Transverse colon (tissue), 4 donors: ENCODE measurements around the gene TJP2. TPM values are rescaled to one million over a fixed set of nuclear protein-coding genes. Genes with fewer than 3 reads are reported as not detected.

Source experiments
- DNase-seq: peaks from one replicate; pipeline ENCODE4 v3.0.0-alpha.2; 2019
- H3K27ac ChIP-seq, 4 donors: fragments of 200-600 bp; sonication (generic); 2 replicates each; pipeline ENCODE4 v1.5.1; 2016 to 2018; ENCODE audit warnings: inconsistent platforms in 4 of 4
- H3K27me3 ChIP-seq: fragments of 200-600 bp; sonication (generic); 2 replicates; pipeline ENCODE4 v1.5.1; 2017; ENCODE audit warnings: inconsistent platforms
- H3K36me3 ChIP-seq, 4 donors: fragments of 200-600 bp; sonication (generic); 2 replicates each; pipeline ENCODE4 v1.5.1; 2017 to 2019; ENCODE audit warnings: inconsistent platforms in 4 of 4
- H3K4me1 ChIP-seq, 4 donors: fragments of 200-600 bp; sonication (generic); 2 replicates each; pipeline ENCODE4 v1.5.1; 2017 to 2020; ENCODE audit warnings: inconsistent platforms in 4 of 4
- H3K4me3 ChIP-seq, 4 donors: fragments of 200-600 bp; sonication (generic); 1 replicate in 1 of 4; 2 replicates in 3 of 4; pipeline versions ENCODE4 v1.5.1 to v1.6.1; 2017 to 2019; ENCODE audit warnings: inconsistent platforms in 4 of 4
- H3K9me3 ChIP-seq, 2 donors: fragments of 200-600 bp; sonication (generic); 2 replicates each; pipeline ENCODE4 v1.5.1; 2017 to 2019; ENCODE audit warnings: inconsistent platforms in 2 of 2
- EP300 ChIP-seq: sonication (generic); formaldehyde crosslinking; IDR thresholded peaks from one replicate; pipeline ENCODE4 v1.6.1; 2017; ENCODE audit warnings: antibody characterized with exemption, low read depth
- POLR2A ChIP-seq: fragments of 450-650 bp; IDR thresholded peaks from one replicate; pipeline ENCODE4 v1.6.1; 2016; ENCODE audit warnings: antibody characterized with exemption, mild to moderate bottlenecking, moderate library complexity
- POLR2AphosphoS5 ChIP-seq, 3 donors: sonication (generic); formaldehyde crosslinking; IDR thresholded peaks; one replicate each; pipeline ENCODE4 v1.6.1; 2016; ENCODE audit warnings: antibody characterized with exemption in 3 of 3
- WGBS, 2 donors: methylation state at CpG; one replicate each; pipeline ENCODE4 v1.1.5; 2018; ENCODE audit warnings: low coverage in 1 of 2; 5-methylcytosine and 5-hydroxymethylcytosine counted together
- in situ Hi-C, 4 donors: fragments of 200-750 bp; cut with MboI; loops; one replicate each; pipeline versions ENCODE4 v1.15.0 to v1.15.1; 2017; ENCODE audit warnings: low sequenced_read_pairs in 3 of 4, low pct_ligation_motif_present in 1 of 4, low pct_unique_long_range_greater_than_20kb in 1 of 4
- intact Hi-C: fragments of 100-400 bp; cut with DNase I; formaldehyde crosslinking; loops from one replicate; pipeline ENCODE4 v1.15.1; 2023; ENCODE audit warnings: low total_unique reads
- total RNA-seq, 4 donors: library from RNA; depleted of rRNA; stranded (reverse); fragments of >200 nt; gene quantifications; one replicate each; pipeline ENCODE4 v1.1.0, GENCODE V29; 2016
- TF ChIP-seq, protein P1 (sequence below), 5 experiments: fragments of 200-600 bp in 3 of 5; fragments of 450-650 bp in 2 of 5; sonication (generic) in 3 of 5; IDR thresholded peaks; 1 replicate in 2 of 5; 2 replicates in 3 of 5; pipeline ENCODE4 v1.5.1; 2016 to 2017; ENCODE audit warnings: antibody characterized with exemption in 5 of 5, inconsistent platforms in 3 of 5, mild to moderate bottlenecking in 2 of 5, moderate library complexity in 1 of 5

TJP2 gene
- total RNA-seq, 4 donors from 2014 or later, result 128 to 282 (median 202) TPM

DNA sequence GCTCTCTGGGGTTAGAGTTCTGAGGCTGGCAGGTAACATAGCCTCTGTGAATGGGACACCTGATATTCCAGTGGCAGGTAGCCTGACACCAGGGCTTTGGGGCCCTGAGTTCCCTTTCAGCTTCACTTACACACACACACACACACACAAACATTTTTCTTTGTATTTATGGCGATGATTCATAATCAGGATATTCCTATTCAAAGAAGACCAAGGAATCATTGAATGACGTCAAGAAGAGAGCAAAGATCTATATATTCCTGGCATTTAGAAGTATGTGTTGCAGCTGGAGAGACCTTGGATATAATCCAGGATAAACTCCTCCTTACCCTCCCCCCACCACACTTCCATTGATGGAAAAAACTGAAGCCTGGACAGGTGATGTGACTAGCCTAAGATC is 143.0 kb downstream of the TJP2 start:
- DNase-seq, result no peak
- Histone ChIP-seq H3K9me3 (peaks cover 0 to 10% of the 10 kb centered on the region in 2 donors), H3K4me1 (no peaks in the 10 kb centered on the region), H3K27me3 (peaks cover 6% of the 10 kb centered on the region), H3K36me3 (no peaks in the 10 kb centered on the region), H3K27ac (no peak overlapping the region), H3K4me3 (no peak overlapping the region)
- WGBS, 2 donors, result 70 to 76% methylated on average over 2 of the region's 2 CpGs
- TF ChIP-seq EP300 (no peak), POLR2A (no peak), POLR2AphosphoS5 (IDR thresholded peaks at IDR 0.05) (no peak)
- TF ChIP-seq, protein P1, sequence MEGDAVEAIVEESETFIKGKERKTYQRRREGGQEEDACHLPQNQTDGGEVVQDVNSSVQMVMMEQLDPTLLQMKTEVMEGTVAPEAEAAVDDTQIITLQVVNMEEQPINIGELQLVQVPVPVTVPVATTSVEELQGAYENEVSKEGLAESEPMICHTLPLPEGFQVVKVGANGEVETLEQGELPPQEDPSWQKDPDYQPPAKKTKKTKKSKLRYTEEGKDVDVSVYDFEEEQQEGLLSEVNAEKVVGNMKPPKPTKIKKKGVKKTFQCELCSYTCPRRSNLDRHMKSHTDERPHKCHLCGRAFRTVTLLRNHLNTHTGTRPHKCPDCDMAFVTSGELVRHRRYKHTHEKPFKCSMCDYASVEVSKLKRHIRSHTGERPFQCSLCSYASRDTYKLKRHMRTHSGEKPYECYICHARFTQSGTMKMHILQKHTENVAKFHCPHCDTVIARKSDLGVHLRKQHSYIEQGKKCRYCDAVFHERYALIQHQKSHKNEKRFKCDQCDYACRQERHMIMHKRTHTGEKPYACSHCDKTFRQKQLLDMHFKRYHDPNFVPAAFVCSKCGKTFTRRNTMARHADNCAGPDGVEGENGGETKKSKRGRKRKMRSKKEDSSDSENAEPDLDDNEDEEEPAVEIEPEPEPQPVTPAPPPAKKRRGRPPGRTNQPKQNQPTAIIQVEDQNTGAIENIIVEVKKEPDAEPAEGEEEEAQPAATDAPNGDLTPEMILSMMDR (IDR thresholded peaks at IDR 0.05), result no peak
- in situ Hi-C loops, result no loop called here
- intact Hi-C loops, result no loop called here

DNA sequence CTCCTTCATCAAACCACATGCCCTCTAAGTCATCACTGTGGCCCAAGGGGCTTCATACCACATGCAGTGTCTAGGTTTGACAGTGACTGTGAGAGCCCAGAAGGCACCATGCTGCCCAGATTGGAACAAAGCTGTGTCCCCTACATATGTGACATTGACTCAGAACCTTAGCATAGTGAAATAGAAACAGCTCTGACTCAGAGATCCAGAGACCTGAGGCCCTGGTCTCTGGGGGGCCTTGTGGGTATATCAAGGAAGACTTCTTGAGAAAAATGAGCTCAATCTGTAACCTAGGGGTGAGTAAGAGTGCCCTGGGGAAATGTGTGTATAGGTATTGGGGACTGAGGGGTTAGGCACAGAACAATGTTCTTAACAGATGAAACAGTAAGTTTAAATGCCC is 143.8 kb downstream of the TJP2 start:
- Histone ChIP-seq H3K4me1 (no peaks in the 10 kb centered on the region), H3K4me3 (no peak overlapping the region), H3K27me3 (peaks cover 11% of the 10 kb centered on the region), H3K27ac (no peak overlapping the region), H3K9me3 (peaks cover 0 to 7% of the 10 kb centered on the region in 2 donors), H3K36me3 (no peaks in the 10 kb centered on the region)
- TF ChIP-seq EP300, result no peak
- TF ChIP-seq POLR2AphosphoS5 (IDR thresholded peaks at IDR 0.05), result no peak
- TF ChIP-seq, protein P1 (IDR thresholded peaks at IDR 0.05), result no peak
- TF ChIP-seq POLR2A, result no peak
- no peak for DNase-seq
- in situ Hi-C loops, result no loop called here
- intact Hi-C loops, result no loop called here

DNA sequence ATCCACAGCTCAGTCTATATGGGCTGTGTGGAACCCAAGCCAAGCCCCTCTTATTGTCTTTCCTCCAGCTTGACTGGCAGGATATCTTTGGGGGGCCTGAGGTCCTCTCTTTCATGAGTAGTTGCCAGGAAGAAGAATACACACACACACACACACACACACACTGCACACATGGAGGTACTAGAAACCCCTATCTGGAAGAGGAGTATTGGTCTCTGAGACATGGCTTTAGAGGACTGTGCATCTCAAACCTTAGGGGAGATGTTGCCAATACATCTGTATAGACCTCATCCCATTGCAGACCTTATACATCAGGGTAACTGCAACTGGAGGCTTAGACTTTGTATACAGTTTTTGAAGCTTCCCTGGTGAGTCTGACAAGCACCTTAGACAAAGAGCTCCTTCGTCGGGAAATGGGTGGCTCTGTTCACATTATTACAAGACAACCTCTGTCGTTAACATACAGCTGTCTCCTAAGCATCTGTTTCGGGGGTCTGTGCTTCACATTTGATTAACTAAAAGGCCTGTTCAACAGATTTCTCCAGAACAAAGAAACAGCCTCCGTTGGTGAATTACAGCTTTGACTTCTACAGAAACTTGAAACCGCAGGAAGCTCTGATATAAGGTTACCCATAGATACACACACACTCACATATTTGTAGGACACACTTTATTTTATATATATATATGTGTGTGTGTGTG is 145.4 kb downstream of the TJP2 start:
- no peaks in the 10 kb centered on the region for H3K9me3 ChIP-seq

DNA sequence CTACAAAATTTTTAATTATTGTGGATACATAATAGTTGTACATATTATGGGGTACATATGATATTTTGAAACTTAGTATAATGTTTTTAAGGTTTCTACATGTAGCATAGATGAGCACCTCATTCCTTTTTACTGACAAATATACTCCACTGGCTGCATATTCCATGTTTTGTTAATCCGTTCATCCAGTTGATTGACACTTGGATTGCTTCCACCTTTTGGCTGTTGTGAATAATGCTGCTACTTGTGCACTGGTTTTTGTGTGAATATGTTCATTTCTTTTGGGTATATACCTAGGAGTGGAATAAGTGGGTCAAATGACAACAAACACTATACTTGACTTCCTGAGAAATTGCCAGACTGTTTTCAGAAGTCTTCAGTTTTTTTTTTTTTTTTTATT is 148.2 kb downstream of the TJP2 start:
- no peak for DNase-seq
- in situ Hi-C loops, result no loop called here
- Histone ChIP-seq H3K27me3 (peaks cover 48% of the 10 kb centered on the region), H3K27ac (no peak overlapping the region), H3K9me3 (no peaks in the 10 kb centered on the region), H3K4me1 (peaks cover 0 to 20% (median 10%) of the 10 kb centered on the region in 4 donors), H3K36me3 (no peaks in the 10 kb centered on the region), H3K4me3 (no peak overlapping the region)
- TF ChIP-seq POLR2AphosphoS5 (IDR thresholded peaks at IDR 0.05), result no peak
- TF ChIP-seq, protein P1 (IDR thresholded peaks at IDR 0.05), result no peak
- no peak for TF ChIP-seq EP300
- intact Hi-C loops, result no loop called here
- 60 to 68% methylated on average over 1 of the region's 1 CpG for WGBS, 2 donors

More for the DNA sequence above, 145.4 kb downstream of the TJP2 start:
- intact Hi-C loops, result no loop called here
- Histone ChIP-seq H3K27ac (no peak overlapping the region), H3K27me3 (peaks cover 26% of the 10 kb centered on the region), H3K36me3 (no peaks in the 10 kb centered on the region), H3K4me3 (no peak overlapping the region), H3K4me1 (peaks cover 0 to 9% (median 2%) of the 10 kb centered on the region in 4 donors)
- WGBS, 2 donors, result 74 to 76% methylated on average over 5 to 6 of the region's 6 CpGs
- in situ Hi-C loops, result no loop called here
- TF ChIP-seq, protein P1 (IDR thresholded peaks at IDR 0.05), result no peak
- TF ChIP-seq POLR2AphosphoS5 (IDR thresholded peaks at IDR 0.05) (no peak), EP300 (no peak), POLR2A (no peak)
- no peak for DNase-seq
